Effector CD4-positive, alpha-beta T cell (primary cell): ENCODE measurements around the gene CYP26A1.
A peak's percentile ranks its signal among the peaks of the same experiment; 100 is the strongest.

Source experiments
- DNase-seq: peaks from one replicate; pipeline ENCODE4 v3.0.0-alpha.2; 2020

Gene CYP26A1

GRCh38 chr10:93065675-93066543 is 7.8 kb upstream of the CYP26A1 start:
- DNase-seq, result no peak

- no peak for DNase-seq
Observed at GRCh38 chr10:93066544-93066913, 7.2 kb upstream of the CYP26A1 start.

DNA sequence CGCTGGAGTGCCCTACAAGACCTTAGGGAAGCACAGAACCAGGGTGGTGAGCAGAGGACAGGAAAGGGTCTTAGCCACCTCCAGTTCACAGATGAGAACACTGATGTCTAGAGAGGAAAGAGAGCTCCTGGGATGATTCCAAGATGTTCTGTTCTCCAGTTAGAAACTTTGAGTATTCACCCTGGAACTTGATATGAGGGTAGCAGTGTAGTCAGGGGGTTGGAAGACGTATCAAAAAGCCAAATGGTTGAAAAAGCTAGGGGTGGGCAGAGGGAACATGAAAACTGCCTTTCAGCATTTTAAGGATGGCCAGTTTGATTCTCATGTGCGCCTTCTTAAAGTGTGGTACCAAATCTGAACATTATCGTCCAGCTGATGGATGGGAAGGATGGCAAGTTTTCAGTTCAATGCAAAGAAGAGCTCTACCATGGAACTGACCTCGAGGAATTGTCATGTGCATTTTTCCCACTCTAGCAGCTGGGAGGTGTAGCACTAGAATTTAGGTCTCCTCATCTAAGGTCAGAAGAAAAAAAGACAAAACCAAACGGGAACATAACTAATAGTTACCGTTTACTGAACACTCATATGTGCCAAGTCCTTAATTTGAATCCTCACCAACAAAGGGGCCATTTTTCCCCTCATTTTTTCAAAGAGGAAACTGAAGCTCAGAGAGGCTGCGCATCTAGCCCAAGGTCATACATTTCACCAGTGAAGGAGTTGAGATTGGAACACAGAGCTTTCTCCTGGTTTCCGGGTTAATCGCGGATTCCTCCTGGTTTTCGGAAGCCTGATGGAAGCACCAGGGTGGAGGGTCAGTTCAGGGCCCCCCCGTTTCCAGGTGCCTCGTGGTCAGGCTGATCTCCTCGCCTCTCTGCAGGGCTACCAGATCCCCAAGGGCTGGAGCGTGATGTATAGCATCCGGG is 6.0 kb upstream of the CYP26A1 start:
- no peak for DNase-seq

DNA sequence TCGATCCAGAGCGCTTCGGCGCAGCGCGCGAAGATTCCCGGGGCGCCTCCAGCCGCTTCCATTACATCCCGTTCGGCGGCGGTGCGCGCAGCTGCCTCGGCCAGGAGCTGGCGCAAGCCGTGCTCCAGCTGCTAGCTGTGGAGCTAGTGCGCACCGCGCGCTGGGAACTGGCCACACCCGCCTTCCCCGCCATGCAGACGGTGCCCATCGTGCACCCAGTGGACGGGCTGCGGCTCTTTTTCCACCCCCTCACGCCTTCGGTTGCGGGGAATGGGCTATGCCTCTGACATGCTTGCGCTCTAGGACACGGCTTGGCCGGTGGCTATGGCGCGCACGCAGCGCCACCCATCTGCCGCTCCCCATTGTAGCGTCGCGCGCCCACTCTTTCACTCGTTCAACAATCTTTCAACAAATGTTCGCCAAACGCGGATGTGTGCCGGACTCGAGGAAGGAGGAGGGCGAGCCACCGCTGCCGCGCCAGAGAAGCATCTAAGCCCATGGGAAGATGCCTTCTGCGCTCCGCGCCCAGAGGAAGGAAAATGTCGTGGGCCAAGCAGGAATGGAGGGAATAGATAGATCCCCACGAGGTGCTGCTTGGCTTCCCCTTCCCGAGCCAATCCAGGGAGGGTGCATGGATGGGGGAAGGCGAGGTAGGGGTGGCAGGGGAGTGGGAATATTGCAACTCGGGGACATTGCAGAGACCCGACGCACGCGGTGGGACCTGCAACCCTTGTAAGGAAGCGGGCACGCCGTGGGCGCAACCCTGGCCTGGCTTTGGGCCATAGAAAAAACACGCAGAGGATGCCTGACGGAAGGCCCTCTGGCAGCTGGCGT is 5.1 kb upstream of the CYP26A1 start:
- DNase-seq, result no peak

DNA sequence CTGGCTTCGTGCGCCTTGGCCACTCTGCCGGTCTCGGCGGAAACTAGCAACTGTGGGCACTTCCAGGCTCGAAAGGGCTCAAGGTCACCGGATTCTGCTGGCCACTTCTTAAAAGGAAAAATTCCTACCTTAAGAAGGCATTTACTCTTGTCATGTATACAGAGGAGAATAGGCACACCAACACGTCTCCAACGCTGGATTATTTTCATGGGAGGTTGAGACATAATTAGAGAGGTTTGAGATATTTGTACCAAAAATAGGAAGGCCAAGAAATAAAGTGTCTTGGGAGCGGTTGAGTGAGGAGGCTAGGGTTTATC is 4.5 kb upstream of the CYP26A1 start:
- no peak for DNase-seq

GRCh38 chr10:93070378-93071176 is 3.1 kb upstream of the CYP26A1 start:
- no peak for DNase-seq

GRCh38 chr10:93071177-93071472 is 2.6 kb upstream of the CYP26A1 start:
- no peak for DNase-seq

DNA sequence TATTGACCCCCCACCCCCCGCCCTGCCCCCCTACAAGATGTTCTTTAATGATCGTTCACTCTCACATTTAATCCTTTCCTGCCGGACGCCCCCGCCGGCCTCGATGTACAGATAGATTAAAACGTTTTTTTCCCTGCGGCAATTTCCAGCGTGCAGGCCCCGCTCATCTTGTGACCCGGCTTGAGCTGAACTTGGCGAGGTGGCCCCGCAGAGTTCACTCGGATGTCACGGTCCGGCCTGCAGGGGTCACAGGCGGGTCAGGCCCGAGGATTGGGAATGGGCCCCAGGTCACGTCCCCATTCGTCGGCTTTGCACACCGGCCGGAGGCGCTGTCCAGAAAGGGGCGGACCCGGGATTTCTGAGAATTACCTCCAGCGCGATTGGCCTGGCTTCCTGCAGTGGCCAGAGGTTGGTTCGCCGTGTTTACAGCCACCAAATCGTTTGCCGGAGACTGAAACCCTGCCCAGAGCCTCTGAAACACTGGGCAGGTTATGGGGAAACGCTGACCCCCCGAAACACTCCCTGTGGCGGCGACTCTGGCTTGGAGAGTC is 1.9 kb upstream of the CYP26A1 start:
- DNase-seq, result no peak

- DNase-seq, result no peak
Observed at GRCh38 chr10:93072225-93072712, 1.4 kb upstream of the CYP26A1 start.

GRCh38 chr10:93072713-93073538 is 767 bp upstream of the CYP26A1 start:
- DNase-seq, result no peak

DNA sequence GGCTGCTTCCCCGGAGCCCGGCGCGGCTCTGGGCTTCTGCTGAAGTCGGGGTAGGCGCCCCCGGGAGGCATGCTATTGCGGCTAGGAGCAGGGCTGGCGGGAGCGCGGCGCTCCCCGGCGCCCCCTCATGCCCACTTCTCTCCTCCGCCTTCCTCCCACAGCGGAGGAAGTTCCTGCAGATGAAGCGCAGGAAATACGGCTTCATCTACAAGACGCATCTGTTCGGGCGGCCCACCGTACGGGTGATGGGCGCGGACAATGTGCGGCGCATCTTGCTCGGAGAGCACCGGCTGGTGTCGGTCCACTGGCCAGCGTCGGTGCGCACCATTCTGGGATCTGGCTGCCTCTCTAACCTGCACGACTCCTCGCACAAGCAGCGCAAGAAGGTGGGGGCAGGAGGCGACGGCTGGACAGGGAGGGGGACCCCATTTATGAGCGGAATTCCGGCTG is 479 bp downstream of the CYP26A1 start:
- DNase-seq, result no peak

GRCh38 chr10:93074597-93075368 is 1.1 kb downstream of the CYP26A1 start:
- no peak for DNase-seq

DNA sequence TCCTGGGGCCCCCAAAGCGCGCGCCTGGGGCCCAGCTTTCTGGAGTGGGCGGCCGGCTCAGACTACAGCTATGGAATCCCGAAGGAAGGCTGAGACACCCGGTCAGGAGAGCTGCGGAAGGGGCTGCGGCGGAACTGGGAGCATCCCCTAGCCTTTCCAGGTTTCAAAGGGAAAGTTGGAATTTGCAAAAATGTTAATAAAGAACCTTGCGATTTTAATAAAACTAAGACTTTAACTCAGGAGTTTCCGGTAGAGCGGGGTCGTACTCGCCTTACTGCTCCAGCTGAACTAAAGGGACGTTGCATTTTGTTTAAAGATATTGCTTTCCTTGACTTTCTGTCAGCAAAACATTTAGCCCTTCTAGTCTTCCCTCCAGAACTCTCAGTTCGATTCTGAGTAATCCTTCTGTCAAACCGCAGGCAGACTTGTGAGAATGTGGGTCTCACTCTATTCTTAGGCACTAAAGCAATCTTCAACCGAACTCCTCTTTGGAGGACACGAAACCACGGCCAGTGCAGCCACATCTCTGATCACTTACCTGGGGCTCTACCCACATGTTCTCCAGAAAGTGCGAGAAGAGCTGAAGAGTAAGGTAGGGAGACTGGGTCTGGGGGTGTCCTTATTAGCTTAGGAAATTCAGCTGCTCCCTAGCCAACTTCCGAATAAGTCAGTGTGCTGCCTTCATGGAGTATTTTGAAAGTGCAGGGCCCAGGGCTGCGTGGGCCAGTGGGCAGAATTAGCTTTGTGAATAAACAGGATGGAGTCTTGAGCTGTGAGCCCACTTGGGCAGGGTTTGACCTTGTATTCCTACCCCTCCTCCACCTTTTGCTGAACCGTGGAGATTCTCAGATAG is 1.9 kb downstream of the CYP26A1 start:
- DNase-seq, result no peak

GRCh38 chr10:93076871-93077270 is 3.2 kb downstream of the CYP26A1 start:
- DNase-seq, result no peak

- no peak for DNase-seq
Observed at GRCh38 chr10:93077860-93078337, 4.2 kb downstream of the CYP26A1 start.

DNA sequence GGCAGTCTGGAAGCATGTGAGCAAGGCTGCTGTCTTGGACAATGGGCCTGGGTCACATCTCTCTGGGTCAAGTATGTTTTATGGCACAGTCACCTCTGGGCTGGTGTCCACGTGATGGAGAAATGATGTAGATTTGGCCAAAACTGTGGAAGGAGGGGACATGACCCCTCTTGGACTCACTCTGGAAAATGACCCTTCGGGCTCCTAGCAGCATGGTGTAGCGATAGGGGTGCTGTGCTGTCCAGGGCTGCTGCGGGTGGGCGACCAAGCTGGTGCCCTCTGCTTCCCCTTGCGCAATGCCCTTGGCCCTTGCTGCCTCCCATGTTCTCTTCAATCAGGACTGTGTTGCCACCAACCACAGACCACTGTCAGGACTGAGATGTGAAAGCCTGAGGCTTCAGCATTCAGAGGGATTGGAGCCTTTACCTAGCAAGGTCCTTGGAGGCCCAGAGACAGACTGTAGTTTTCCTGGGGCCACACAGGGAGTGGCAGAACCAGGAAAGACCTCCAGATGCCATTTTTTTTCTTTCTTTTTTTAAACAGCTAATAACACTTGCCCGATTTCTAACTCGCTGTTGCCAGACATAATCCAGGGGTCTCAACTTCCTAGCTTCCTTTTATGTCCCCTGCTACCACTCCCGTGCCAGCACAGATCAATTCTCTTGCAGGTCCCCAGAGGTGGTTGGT is 6.1 kb downstream of the CYP26A1 start:
- DNase-seq, result no peak

GRCh38 chr10:93080350-93081046 is 6.8 kb downstream of the CYP26A1 start:
- DNase-seq, result peak; percentile 22

- no peak for DNase-seq
Observed at GRCh38 chr10:93081318-93081717, 7.6 kb downstream of the CYP26A1 start.
